HL-60/S4 treated with phorbol 12-myristate 13-acetate at 8.2 ng/mL for 4 days and 3 days (cell line): ENCODE results near the gene ENPP3.

ENCODE experiments used
- in situ Hi-C: fragments of 300-500 bp; cut with MboI; formaldehyde crosslinking; loops from 2 replicates; pipeline ENCODE4 v1.15.0; 2022; ENCODE audit warnings: low sequenced_read_pairs

Gene ENPP3

GRCh38 chr6:131761060-131761761 is 124.1 kb downstream of the ENPP3 start:
- in situ Hi-C loops, result no loop called here

DNA sequence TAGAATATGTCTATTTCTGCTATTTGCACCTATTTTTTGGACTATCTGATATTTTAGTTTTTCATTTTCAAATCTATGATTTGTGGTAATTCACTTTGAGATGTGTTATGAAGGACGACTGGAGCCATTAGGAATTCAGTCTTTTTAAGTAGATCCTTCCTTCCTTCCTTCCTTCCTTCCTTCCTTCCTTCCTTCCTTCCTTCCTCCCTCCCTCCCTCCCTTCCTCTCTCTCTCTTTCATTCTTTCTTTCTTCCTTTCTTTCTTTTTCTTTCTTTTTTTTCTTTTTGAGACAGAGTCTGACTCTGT is 124.6 kb downstream of the ENPP3 start:
- in situ Hi-C loops, result no loop called here

- in situ Hi-C loops, result no loop called here
Observed at GRCh38 chr6:131762984-131763383, 125.9 kb downstream of the ENPP3 start.

DNA sequence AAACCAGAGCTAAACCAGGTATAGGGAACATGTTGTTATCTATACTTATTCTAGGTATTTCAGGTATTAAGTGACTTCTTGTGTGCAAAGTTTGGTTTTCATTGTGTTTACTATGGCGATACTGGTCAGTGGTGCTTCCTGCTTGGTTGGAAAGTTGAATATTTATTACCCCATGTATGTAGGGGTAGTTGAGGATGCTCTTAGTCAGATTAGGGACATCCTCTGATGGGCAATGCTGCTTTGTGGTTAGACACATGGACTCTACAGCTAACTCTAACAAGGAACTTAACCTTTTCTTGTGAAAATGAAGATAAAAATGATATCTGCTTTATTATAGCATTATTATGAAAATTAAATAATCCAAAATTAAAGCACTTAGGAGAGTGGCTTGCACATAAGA is 126.6 kb downstream of the ENPP3 start:
- in situ Hi-C loops, result no loop called here

DNA sequence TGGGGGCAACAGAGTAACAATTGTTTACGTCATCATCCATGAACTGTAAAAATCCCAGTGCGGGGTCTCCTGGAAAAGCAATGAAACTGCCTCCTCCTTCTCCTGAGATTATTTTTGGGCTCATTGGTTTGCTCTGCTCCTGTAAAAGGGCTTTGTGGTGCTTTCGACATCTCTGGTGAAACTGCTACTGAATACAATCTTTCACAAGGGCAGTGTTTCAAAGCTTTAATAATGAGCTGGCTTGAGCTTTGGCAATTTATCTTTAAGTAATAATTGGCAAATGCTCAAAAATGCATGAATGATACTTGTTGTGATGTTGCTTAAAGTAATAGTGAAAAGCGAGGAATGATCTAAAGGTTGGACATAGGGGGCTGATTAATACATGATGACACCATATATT is 127.2 kb downstream of the ENPP3 start:
- in situ Hi-C loops, result no loop called here

GRCh38 chr6:131765081-131765803 is 128.1 kb downstream of the ENPP3 start:
- in situ Hi-C loops, result no loop called here

- in situ Hi-C loops, result no loop called here
Observed at GRCh38 chr6:131765804-131766135, 128.7 kb downstream of the ENPP3 start.

DNA sequence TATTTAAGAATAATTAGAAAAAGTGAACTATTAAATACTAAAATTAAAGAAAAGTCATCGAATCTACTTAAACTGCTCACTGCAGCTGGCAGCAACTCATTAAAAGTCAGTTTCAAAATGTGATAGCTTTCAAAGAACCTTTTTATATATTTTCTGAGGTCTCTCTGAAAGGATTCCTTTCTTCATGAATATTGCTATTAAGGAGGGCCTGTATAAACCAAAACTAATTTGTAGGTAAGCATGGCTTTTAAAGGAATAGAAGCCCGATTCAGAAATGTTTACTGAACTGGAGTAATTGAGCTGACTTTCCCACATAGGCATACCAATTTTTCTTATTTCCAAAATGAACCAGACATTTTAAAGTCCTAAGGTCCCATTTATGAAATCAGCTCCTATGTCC is 129.5 kb downstream of the ENPP3 start:
- in situ Hi-C loops, result no loop called here

GRCh38 chr6:131768964-131769363 is 131.9 kb downstream of the ENPP3 start:
- in situ Hi-C loops, result no loop called here

GRCh38 chr6:131769385-131770141 is 132.5 kb downstream of the ENPP3 start:
- in situ Hi-C loops, result no loop called here

- in situ Hi-C loops, result no loop called here
Observed at GRCh38 chr6:131770776-131771175, 133.7 kb downstream of the ENPP3 start.

DNA sequence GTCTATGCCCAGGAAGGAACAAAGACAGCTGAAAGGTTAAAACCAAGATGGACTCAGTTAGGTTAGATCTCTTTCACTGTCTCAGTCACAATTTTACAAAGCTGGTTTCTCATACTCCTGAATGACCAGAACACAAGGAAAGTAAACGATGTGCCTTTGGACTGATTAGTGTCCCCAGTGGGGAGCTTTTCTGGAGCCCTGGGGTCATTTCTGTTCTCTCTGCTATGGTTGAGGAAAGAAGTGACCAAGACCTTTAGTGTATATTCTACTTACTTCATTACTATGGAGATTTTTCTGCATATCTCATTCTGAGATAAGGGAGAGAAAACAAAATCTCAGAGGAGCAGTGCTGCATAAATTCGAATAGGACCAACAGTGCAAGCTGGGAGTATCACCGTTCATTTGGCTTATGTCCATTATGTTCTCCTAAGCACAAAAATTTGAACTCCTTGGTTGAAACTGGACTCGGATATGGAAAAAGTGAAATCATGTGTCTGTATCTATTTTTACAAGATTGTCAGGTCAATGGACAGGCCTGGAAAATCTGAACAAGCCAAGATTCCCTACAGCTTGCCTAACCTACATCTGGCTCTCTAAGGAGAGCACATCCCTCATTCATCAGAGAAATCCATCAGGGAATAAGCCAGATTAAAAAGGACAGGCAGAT is 136.3 kb downstream of the ENPP3 start:
- in situ Hi-C loops, result no loop called here

- in situ Hi-C loops, result no loop called here
Observed at GRCh38 chr6:131775886-131776285, 138.8 kb downstream of the ENPP3 start.

- in situ Hi-C loops, result no loop called here
Observed at GRCh38 chr6:131776985-131777384, 139.9 kb downstream of the ENPP3 start.

- in situ Hi-C loops, result no loop called here
Observed at GRCh38 chr6:131778169-131778568, 141.1 kb downstream of the ENPP3 start.

GRCh38 chr6:131779304-131779703 is 142.2 kb downstream of the ENPP3 start:
- in situ Hi-C loops, result no loop called here

DNA sequence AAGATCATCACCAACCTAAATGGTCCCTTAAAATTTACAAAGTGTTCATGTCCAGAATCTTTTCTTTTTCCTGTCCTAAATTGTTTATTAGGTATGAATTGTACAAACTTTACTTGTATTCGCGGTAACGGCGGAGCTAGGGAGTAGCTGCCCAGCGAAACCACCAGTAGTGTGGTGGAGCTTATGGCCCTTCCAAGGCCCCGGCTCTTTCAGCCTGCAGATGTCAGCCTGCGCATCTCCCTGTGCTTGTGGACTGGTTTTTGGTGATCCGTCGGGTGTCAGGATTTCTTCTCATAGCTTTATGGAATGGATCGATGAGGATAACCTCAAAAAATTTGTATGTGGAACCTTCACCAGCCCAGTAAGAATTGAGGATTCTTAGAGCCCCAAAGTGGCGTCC is 143.5 kb downstream of the ENPP3 start:
- in situ Hi-C loops, result no loop called here

DNA sequence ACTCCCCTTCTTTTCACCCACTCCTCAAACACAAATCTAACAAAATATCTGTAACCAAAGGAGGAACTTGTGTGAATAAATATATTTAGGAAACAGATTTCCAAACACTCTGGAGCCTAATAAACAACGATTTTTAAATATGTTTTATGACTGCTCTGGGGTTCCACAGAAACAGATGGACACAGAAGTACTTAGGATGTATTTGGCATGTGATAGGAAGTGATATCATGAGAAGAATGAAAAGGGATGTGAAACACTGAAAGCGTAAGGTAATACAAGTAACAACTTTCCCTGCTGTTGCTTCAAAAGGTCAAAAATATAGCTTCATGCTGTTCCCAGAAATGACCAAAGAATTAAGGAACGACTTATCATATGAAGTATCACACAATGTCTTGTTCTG is 144.6 kb downstream of the ENPP3 start:
- in situ Hi-C loops, result no loop called here

GRCh38 chr6:131782764-131783163 is 145.7 kb downstream of the ENPP3 start:
- in situ Hi-C loops, result no loop called here

GRCh38 chr6:131784561-131784960 is 147.5 kb downstream of the ENPP3 start:
- in situ Hi-C loops, result no loop called here

DNA sequence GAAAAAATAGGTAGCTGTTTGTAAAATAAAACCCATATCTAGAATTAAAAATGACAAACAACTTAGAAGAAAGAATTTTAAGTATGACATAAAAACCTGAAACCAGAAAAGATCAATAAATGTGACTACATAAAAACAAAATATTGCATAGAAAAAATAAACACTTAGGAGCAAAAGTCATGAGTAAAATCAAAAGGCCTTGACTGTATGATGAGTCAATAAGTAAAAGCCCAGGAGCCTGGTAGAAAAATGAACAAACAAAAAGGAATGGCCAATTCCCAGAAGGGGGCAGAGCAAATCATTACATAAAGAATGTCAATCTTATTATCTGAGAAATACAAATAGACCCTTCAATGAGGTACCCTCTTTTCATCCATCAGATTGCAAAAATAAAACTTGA is 150.0 kb downstream of the ENPP3 start:
- in situ Hi-C loops, result no loop called here
